Keratinocyte (primary cell): ENCODE measurements around the gene PTPRN2. TPM values are rescaled to one million over a fixed set of nuclear protein-coding genes. Genes with fewer than 3 reads are reported as not detected.

Experiments used
- DNase-seq: peaks from one replicate; pipeline ENCODE4 v3.0.0-alpha.2; 2011; ENCODE audit warnings: low read depth, missing footprints, low spot score
- FAIRE-seq: peaks from 2 replicates; lab custom pipeline; 2011; peaks lifted over from hg19 to GRCh38; lab: Jason Lieb, UNC
- H2AFZ ChIP-seq: 2 replicates; pipeline ENCODE4 v1.6.0; 2012; ENCODE audit warnings: low read length, control low read depth, inconsistent platforms; ENCODE audit not compliant: control insufficient read depth
- H3K27ac ChIP-seq: 2 replicates; pipeline ENCODE4 v1.5.1; 2011; ENCODE audit warnings: low read length; ENCODE audit not compliant: control insufficient read depth, insufficient read depth
- H3K27me3 ChIP-seq: 3 replicates; pipeline ENCODE4 v1.6.0; 2011; ENCODE audit warnings: low read length; ENCODE audit not compliant: control insufficient read depth, insufficient read depth; ENCODE audit errors: extremely low read depth
- H3K36me3 ChIP-seq, 2 experiments: 2 replicates in 1 of 2; 3 replicates in 1 of 2; pipeline ENCODE4 v1.5.1; 2011; ENCODE audit warnings: low read length in 2 of 2, mild to moderate bottlenecking in 1 of 2; ENCODE audit not compliant: control insufficient read depth in 2 of 2, insufficient read depth in 2 of 2; ENCODE audit errors: extremely low read depth in 1 of 2
- H3K4me1 ChIP-seq: 3 replicates; pipeline ENCODE4 v1.5.1; 2011; ENCODE audit warnings: low read length; ENCODE audit not compliant: control insufficient read depth, insufficient read depth; ENCODE audit errors: extremely low read depth
- H3K4me2 ChIP-seq: 3 replicates; pipeline ENCODE4 v1.6.0; 2011; ENCODE audit warnings: low read depth, low read length; ENCODE audit not compliant: control insufficient read depth, insufficient read depth; ENCODE audit errors: extremely low read depth
- H3K4me3 ChIP-seq, 3 experiments: fragments of 200-600 bp in 1 of 3; sonication (generic) in 1 of 3; 2 replicates in 2 of 3; 3 replicates in 1 of 3; pipeline ENCODE4 v1.5.1; 2011 to 2016; ENCODE audit warnings: low read length in 3 of 3, mild to moderate bottlenecking in 3 of 3, control low read depth in 2 of 3, inconsistent platforms in 1 of 3, low read depth in 1 of 3, mixed read lengths in 1 of 3, mixed run types in 1 of 3, moderate library complexity in 1 of 3; ENCODE audit not compliant: control insufficient read depth in 2 of 3, insufficient read depth in 2 of 3; ENCODE audit errors: extremely low read depth in 1 of 3
- H3K79me2 ChIP-seq: 2 replicates; pipeline ENCODE4 v1.6.0; 2012; ENCODE audit warnings: low read length; ENCODE audit not compliant: control insufficient read depth, insufficient read depth
- H3K9ac ChIP-seq: 3 replicates; pipeline ENCODE4 v1.6.0; 2011; ENCODE audit warnings: low read length; ENCODE audit not compliant: control insufficient read depth, insufficient read depth; ENCODE audit errors: extremely low read depth
- H3K9me1 ChIP-seq: 3 replicates; pipeline ENCODE4 v1.6.0; 2011; ENCODE audit warnings: low read length; ENCODE audit not compliant: control insufficient read depth, insufficient read depth; ENCODE audit errors: extremely low read depth
- H3K9me3 ChIP-seq: 2 replicates; pipeline ENCODE4 v1.5.1; 2012; ENCODE audit warnings: low read depth, low read length; ENCODE audit not compliant: control insufficient read depth
- H4K20me1 ChIP-seq: 3 replicates; pipeline ENCODE4 v1.6.0; 2011; ENCODE audit warnings: low read length; ENCODE audit not compliant: control insufficient read depth, insufficient read depth; ENCODE audit errors: extremely low read depth
- CTCF ChIP-seq, 3 experiments: IDR thresholded peaks in 1 of 3; conservative IDR thresholded peaks in 1 of 3; optimal IDR thresholded peaks in 1 of 3; 2 replicates in 2 of 3; 3 replicates in 1 of 3; pipeline versions ENCODE3 to v1.5.1; 2011; ENCODE audit warnings: low read length in 3 of 3, mild to moderate bottlenecking in 3 of 3, moderate library complexity in 2 of 3, control low read depth in 1 of 3, inconsistent platforms in 1 of 3; ENCODE audit not compliant: insufficient read depth in 2 of 3; ENCODE audit errors: extremely low read depth in 1 of 3
- EZH2 ChIP-seq: IDR thresholded peaks from one replicate; pipeline ENCODE4 v1.6.1; 2012; ENCODE audit warnings: inconsistent platforms, mild to moderate bottlenecking, low read length, moderate library complexity
- dilution Hi-C: fragments of 300-500 bp; cut with MboI; formaldehyde crosslinking; loops from one replicate; pipeline ENCODE4 v1.7.0; 2020; ENCODE audit warnings: low sequenced_read_pairs; ENCODE audit not compliant: extremely low pct_ligation_motif_present
- polyA plus RNA-seq, 5 experiments: library from polyadenylated mRNA; depleted of rRNA in 3 of 5; stranded (reverse) in 3 of 5; stranded (forward) in 1 of 5; unstranded in 1 of 5; fragments of >200 nt; gene quantifications; 1 replicate in 1 of 5; 2 replicates in 3 of 5; 3 replicates in 1 of 5; pipeline versions ENCODE4 v1.2.1 to v1.2.3, GENCODE V29; 2011 to 2012; ENCODE audit warnings: missing spikeins in 2 of 5, low read depth in 1 of 5, low replicate concordance in 1 of 5

PTPRN2 gene
- polyA plus RNA-seq, 1 donor (not counting 4 experiments of a cell fraction or from before 2014, with no cell fraction given), result not detected

- Histone ChIP-seq H3K27ac (no peak overlapping the region), H3K9ac (no peak overlapping the region), H3K79me2 (no peaks in the 10 kb centered on the region), H3K4me3 (no peak overlapping the region), H3K4me2 (no peak overlapping the region), H3K4me1 (no peaks in the 10 kb centered on the region), H4K20me1 (no peaks in the 10 kb centered on the region), H3K9me1 (no peaks in the 10 kb centered on the region), H2AFZ (no peak overlapping the region), H3K36me3 (no peaks in the 10 kb centered on the region), H3K27me3 (no peaks in the 10 kb centered on the region), H3K9me3 (peaks cover 12% of the 10 kb centered on the region)
- FAIRE-seq, result no peak
- TF ChIP-seq CTCF (optimal IDR thresholded peaks at IDR 0.05 in 1 of 3, IDR thresholded peaks at IDR 0.05 in 1 of 3, conservative IDR thresholded peaks at IDR 0.05 in 1 of 3; ENCODE audit: extremely low read depth in 1 of 3, insufficient read depth in 2 of 3, low read length in 3 of 3), result no peak
- TF ChIP-seq EZH2, result no peak
- no peak for DNase-seq
- dilution Hi-C loops, result no loop called here
Observed at GRCh38 chr7:157984423-157985163, 603.0 kb downstream of the PTPRN2 start.

GRCh38 chr7:157983502-157984422, 603.9 kb downstream of the PTPRN2 start:
- H3K27me3 ChIP-seq, result no peaks in the 10 kb centered on the region
- DNase-seq, result no peak
- H3K9me1 ChIP-seq, result no peaks in the 10 kb centered on the region
- no peak overlapping the region for H3K4me3 ChIP-seq
- no peaks in the 10 kb centered on the region for H4K20me1 ChIP-seq
- TF ChIP-seq CTCF (optimal IDR thresholded peaks at IDR 0.05 in 1 of 3, IDR thresholded peaks at IDR 0.05 in 1 of 3, conservative IDR thresholded peaks at IDR 0.05 in 1 of 3; ENCODE audit: extremely low read depth in 1 of 3, insufficient read depth in 2 of 3, low read length in 3 of 3) (no peak), EZH2 (no peak)
- dilution Hi-C loops, result no loop called here
- no peaks in the 10 kb centered on the region for H3K36me3 ChIP-seq
- no peak overlapping the region for H3K4me2 ChIP-seq
- no peaks in the 10 kb centered on the region for H3K4me1 ChIP-seq
- no peak for FAIRE-seq
- H3K27ac ChIP-seq, result no peak overlapping the region
- H2AFZ ChIP-seq, result no peak overlapping the region
- no peaks in the 10 kb centered on the region for H3K79me2 ChIP-seq
- no peak overlapping the region for H3K9ac ChIP-seq
- H3K9me3 ChIP-seq, result peaks cover 12% of the 10 kb centered on the region
